GM23338 (cell line): Measurements from ENCODE around the gene CS. TPM values are rescaled to one million over a fixed set of nuclear protein-coding genes. Genes with fewer than 3 reads are reported as not detected.

Experiments
- ATAC-seq: fragments of 200-7000 bp; cut with Tn5 transposase; 3 replicates; pipeline ENCODE4 v1.9.1; 2020
- DNase-seq: peaks from one replicate; pipeline ENCODE4 v3.0.0-alpha.2; 2015; ENCODE audit warnings: low spot score
- H2AFZ ChIP-seq: fragments of 200-600 bp; sonication (generic); 2 replicates; pipeline ENCODE4 v1.8.0; 2016; ENCODE audit warnings: antibody characterized with exemption, mild to moderate bottlenecking, moderate library complexity
- H3F3A ChIP-seq: fragments of 200-600 bp; sonication (generic); replicated peaks from 2 replicates; pipeline ENCODE4 v1.8.0; 2017; ENCODE audit warnings: antibody characterized with exemption, mixed run types, low read depth
- H3K27ac ChIP-seq: fragments of 200-600 bp; sonication (generic); 2 replicates; pipeline ENCODE4 v1.6.1; 2016; ENCODE audit warnings: low read depth
- H3K27me3 ChIP-seq: fragments of 200-600 bp; sonication (generic); 2 replicates; pipeline ENCODE4 v1.8.0; 2016; ENCODE audit warnings: mild to moderate bottlenecking, mixed run types, moderate library complexity; ENCODE audit not compliant: insufficient read depth
- H3K36me3 ChIP-seq: fragments of 200-600 bp; sonication (generic); 2 replicates; pipeline ENCODE4 v1.8.0; 2016; ENCODE audit warnings: mild to moderate bottlenecking; ENCODE audit not compliant: insufficient read depth
- H3K4me1 ChIP-seq: fragments of 200-600 bp; sonication (generic); 2 replicates; pipeline ENCODE4 v1.8.0; 2016; ENCODE audit warnings: mild to moderate bottlenecking, moderate library complexity; ENCODE audit not compliant: insufficient read depth
- H3K4me2 ChIP-seq: fragments of 200-600 bp; sonication (generic); 2 replicates; pipeline ENCODE4 v1.7.1; 2017; ENCODE audit warnings: mixed run types
- H3K4me3 ChIP-seq: fragments of 200-600 bp; sonication (generic); 2 replicates; pipeline ENCODE4 v1.6.1; 2016; ENCODE audit warnings: mixed run types
- H3K79me2 ChIP-seq: fragments of 200-600 bp; sonication (generic); replicated peaks from 2 replicates; pipeline ENCODE4 v1.8.0; 2017; ENCODE audit warnings: mild to moderate bottlenecking; ENCODE audit not compliant: insufficient read depth
- H3K9me2 ChIP-seq: fragments of 200-600 bp; sonication (generic); 2 replicates; pipeline ENCODE4 v1.8.0; 2017; ENCODE audit not compliant: insufficient read depth
- H4K20me1 ChIP-seq: fragments of 200-600 bp; sonication (generic); replicated peaks from 2 replicates; pipeline ENCODE4 v1.8.0; 2017; ENCODE audit warnings: mild to moderate bottlenecking; ENCODE audit not compliant: insufficient read depth
- H3K27ac Mint-ChIP-seq: 2 replicates; pipeline ENCODE4 v1.8.0; 2020; ENCODE audit warnings: inconsistent platforms, mild to moderate bottlenecking, moderate library complexity, mixed read lengths
- H3K27me3 Mint-ChIP-seq: 3 replicates; pipeline ENCODE4 v1.8.0; 2022; ENCODE audit warnings: low read depth, mild to moderate bottlenecking, moderate library complexity, mixed read lengths, inconsistent platforms; ENCODE audit not compliant: insufficient read depth, poor library complexity
- H3K36me3 Mint-ChIP-seq: 3 replicates; pipeline ENCODE4 v1.8.0; 2021; ENCODE audit warnings: low read depth, mild to moderate bottlenecking, inconsistent platforms, moderate library complexity, mixed read lengths
- H3K4me1 Mint-ChIP-seq: 3 replicates; pipeline ENCODE4 v1.8.0; 2020; ENCODE audit warnings: mild to moderate bottlenecking, inconsistent platforms, mixed read lengths
- H3K4me3 Mint-ChIP-seq: 3 replicates; pipeline ENCODE4 v1.8.0; 2021; ENCODE audit warnings: moderate library complexity, mild to moderate bottlenecking, inconsistent platforms, mixed read lengths
- H3K9me3 Mint-ChIP-seq: 3 replicates; pipeline ENCODE4 v1.8.0; 2020; ENCODE audit warnings: moderate library complexity, mild to moderate bottlenecking, inconsistent platforms, mixed read lengths
- CREB1 ChIP-seq: fragments of 250-450 bp; sonication (Bioruptor Pico); IDR thresholded peaks from 2 replicates; pipeline ENCODE4 v1.5.0; 2020; ENCODE audit warnings: low read depth, mild to moderate bottlenecking, moderate library complexity
- CTCF ChIP-seq, 2 experiments: fragments of 200-600 bp in 1 of 2; sonication (generic) in 1 of 2; conservative IDR thresholded peaks; 2 replicates each; pipeline versions ENCODE4 v1.5.1 to v1.6.1; 2016 to 2017; ENCODE audit warnings: antibody characterized with exemption in 2 of 2, low read depth in 2 of 2, mild to moderate bottlenecking in 2 of 2, moderate library complexity in 1 of 2
- ETS1 ChIP-seq: IDR thresholded peaks from 2 replicates; pipeline ENCODE4 v1.6.1; 2016; ENCODE audit warnings: antibody characterized with exemption
- EZH2 ChIP-seq: fragments of 200-600 bp; sonication (generic); IDR thresholded peaks from one replicate; pipeline ENCODE4 v1.8.0; 2017; ENCODE audit warnings: antibody characterized with exemption, mild to moderate bottlenecking, low read depth; ENCODE audit not compliant: unreplicated experiment
- EZH2phosphoT487 ChIP-seq: fragments of 200-600 bp; sonication (generic); IDR thresholded peaks from one replicate; pipeline ENCODE4 v1.8.1; 2018; ENCODE audit warnings: antibody characterized with exemption; ENCODE audit not compliant: unreplicated experiment
- JUNB ChIP-seq: IDR thresholded peaks from one replicate; pipeline ENCODE4 v1.6.1; 2016; ENCODE audit warnings: antibody characterized with exemption; ENCODE audit not compliant: unreplicated experiment
- NANOG ChIP-seq: IDR thresholded peaks from 2 replicates; pipeline ENCODE4 v1.6.1; 2016; ENCODE audit warnings: antibody characterized with exemption, borderline replicate concordance
- POLR2AphosphoS5 ChIP-seq: IDR thresholded peaks from 2 replicates; pipeline ENCODE4 v1.6.1; 2016; ENCODE audit warnings: antibody characterized with exemption, low read depth
- STAT1 ChIP-seq: IDR thresholded peaks from one replicate; pipeline ENCODE4 v1.6.1; 2016; ENCODE audit warnings: antibody characterized with exemption; ENCODE audit not compliant: unreplicated experiment
- ZNF114 ChIP-seq: fragments of 250-450 bp; sonication (Bioruptor Pico); IDR thresholded peaks from 2 replicates; pipeline ENCODE4 v1.5.0; 2020; ENCODE audit warnings: mild to moderate bottlenecking, moderate library complexity
- ZNF331 ChIP-seq: fragments of 250-450 bp; sonication (Bioruptor Pico); IDR thresholded peaks from 2 replicates; pipeline ENCODE4 v1.5.0; 2020; ENCODE audit warnings: low read depth, mild to moderate bottlenecking, moderate library complexity
- ZNF462 ChIP-seq: fragments of 250-450 bp; sonication (Bioruptor Pico); IDR thresholded peaks from 2 replicates; pipeline ENCODE4 v1.5.0; 2020; ENCODE audit warnings: mild to moderate bottlenecking, moderate library complexity
- polyA plus RNA-seq: library from polyadenylated mRNA; unstranded; fragments of >200 nt; fragmentation: Nextera tagmentation; extraction: Ambion mirVana; gene quantifications from 2 replicates; pipeline ENCODE4 v1.2.1, GENCODE V29; 2016
- total RNA-seq: library from RNA; depleted of rRNA; stranded (reverse); fragments of >200 nt; shearing (Covaris generic); gene quantifications from 2 replicates; pipeline ENCODE4 v1.2.3, GENCODE V29; 2014
- TF ChIP-seq, protein P1 (sequence below): IDR thresholded peaks from one replicate; pipeline ENCODE4 v1.6.1; 2018; ENCODE audit warnings: antibody characterized with exemption; ENCODE audit not compliant: unreplicated experiment

CS gene
- total and polyA plus RNA-seq, 2 experiments from 2014 or later, result 63.3 to 166 TPM

DNA sequence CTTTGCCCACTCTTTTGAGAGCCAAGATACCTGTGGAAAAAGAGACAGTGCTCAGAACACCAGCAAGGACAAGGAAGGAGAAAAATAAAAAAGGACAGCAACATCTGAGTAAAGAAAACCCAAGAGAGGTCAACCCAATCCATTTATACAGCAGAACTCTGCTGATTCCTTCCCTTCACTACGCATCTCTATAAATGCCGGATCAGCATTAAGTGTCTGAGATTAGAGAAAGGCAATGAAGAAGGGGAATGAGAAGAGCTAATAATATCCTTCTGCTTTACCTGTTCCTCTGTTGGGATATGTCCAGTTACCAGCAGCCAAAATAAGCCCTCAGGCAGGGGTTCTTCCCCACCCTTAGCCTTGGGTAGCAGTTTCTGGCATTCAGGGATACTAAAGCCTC, 17.6 kb downstream of the CS start:
- Mint-ChIP-seq H3K4me1 (peaks cover 9% of the 10 kb centered on the region), H3K4me3 (no peak overlapping the region), H3K36me3 (peaks cover 70% of the 10 kb centered on the region), H3K9me3 (no peaks in the 10 kb centered on the region), H3K27ac (no peak overlapping the region), H3K27me3 (peaks cover 4% of the 10 kb centered on the region)
- H3K4me1 ChIP-seq, result peaks cover 13% of the 10 kb centered on the region
- H3K36me3 ChIP-seq, result peaks cover 51% of the 10 kb centered on the region
- DNase-seq (no peak), ATAC-seq (no peak)
- H3F3A ChIP-seq, result peaks cover 19% of the 10 kb centered on the region
- no peaks in the 10 kb centered on the region for H3K27me3 ChIP-seq
- no peak overlapping the region for H3K4me3 ChIP-seq
- TF ChIP-seq ETS1 (no peak), EZH2 (no peak), ZNF462 (CRISPR knock-in tag) (no peak), CTCF (conservative IDR thresholded peaks at IDR 0.05; ENCODE audit: low read depth in 2 of 2) (no peak), EZH2phosphoT487 (no peak), ZNF114 (no peak), CREB1 (CRISPR knock-in tag) (no peak), STAT1 (no peak), ZNF331 (CRISPR knock-in tag) (no peak), NANOG (no peak), JUNB (no peak), POLR2AphosphoS5 (no peak)
- TF ChIP-seq, protein P1, sequence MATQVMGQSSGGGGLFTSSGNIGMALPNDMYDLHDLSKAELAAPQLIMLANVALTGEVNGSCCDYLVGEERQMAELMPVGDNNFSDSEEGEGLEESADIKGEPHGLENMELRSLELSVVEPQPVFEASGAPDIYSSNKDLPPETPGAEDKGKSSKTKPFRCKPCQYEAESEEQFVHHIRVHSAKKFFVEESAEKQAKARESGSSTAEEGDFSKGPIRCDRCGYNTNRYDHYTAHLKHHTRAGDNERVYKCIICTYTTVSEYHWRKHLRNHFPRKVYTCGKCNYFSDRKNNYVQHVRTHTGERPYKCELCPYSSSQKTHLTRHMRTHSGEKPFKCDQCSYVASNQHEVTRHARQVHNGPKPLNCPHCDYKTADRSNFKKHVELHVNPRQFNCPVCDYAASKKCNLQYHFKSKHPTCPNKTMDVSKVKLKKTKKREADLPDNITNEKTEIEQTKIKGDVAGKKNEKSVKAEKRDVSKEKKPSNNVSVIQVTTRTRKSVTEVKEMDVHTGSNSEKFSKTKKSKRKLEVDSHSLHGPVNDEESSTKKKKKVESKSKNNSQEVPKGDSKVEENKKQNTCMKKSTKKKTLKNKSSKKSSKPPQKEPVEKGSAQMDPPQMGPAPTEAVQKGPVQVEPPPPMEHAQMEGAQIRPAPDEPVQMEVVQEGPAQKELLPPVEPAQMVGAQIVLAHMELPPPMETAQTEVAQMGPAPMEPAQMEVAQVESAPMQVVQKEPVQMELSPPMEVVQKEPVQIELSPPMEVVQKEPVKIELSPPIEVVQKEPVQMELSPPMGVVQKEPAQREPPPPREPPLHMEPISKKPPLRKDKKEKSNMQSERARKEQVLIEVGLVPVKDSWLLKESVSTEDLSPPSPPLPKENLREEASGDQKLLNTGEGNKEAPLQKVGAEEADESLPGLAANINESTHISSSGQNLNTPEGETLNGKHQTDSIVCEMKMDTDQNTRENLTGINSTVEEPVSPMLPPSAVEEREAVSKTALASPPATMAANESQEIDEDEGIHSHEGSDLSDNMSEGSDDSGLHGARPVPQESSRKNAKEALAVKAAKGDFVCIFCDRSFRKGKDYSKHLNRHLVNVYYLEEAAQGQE, result no peak
- H2AFZ ChIP-seq, result no peak overlapping the region
- peaks cover 8% of the 10 kb centered on the region for H4K20me1 ChIP-seq
- peaks cover 2% of the 10 kb centered on the region for H3K79me2 ChIP-seq
- no peak overlapping the region for H3K27ac ChIP-seq
- no peak overlapping the region for H3K4me2 ChIP-seq
- H3K9me2 ChIP-seq, result no peaks in the 10 kb centered on the region
